Neural cell (in vitro differentiated cells): ENCODE data around the gene TMC3. TPM values are rescaled to one million over a fixed set of nuclear protein-coding genes. Genes with fewer than 3 reads are reported as not detected.

ENCODE experiments used
- H2AFZ ChIP-seq: fragments of 200-600, 300-800 bp; sonication (generic), shearing (Covaris generic); 2 replicates; pipeline ENCODE4 v1.6.0; 2014; ENCODE audit warnings: low read depth, mild to moderate bottlenecking, antibody characterized with exemption, low read length, moderate library complexity
- H3F3A ChIP-seq: fragments of 200-600 bp; shearing (Covaris generic); 2 replicates; pipeline ENCODE4 v1.6.1; 2016; ENCODE audit warnings: mild to moderate bottlenecking, moderate library complexity, mixed read lengths, antibody characterized with exemption, low read length; ENCODE audit not compliant: insufficient read depth, poor library complexity, severe bottlenecking
- H3K27ac ChIP-seq: fragments of 200-600, 300-800 bp; sonication (generic), shearing (Covaris generic); 2 replicates; pipeline ENCODE4 v1.5.1; 2014; ENCODE audit warnings: mild to moderate bottlenecking, low read length, moderate library complexity
- H3K27me3 ChIP-seq: fragments of 300-800, 200-600 bp; sonication (generic), shearing (Covaris generic); 2 replicates; pipeline ENCODE4 v1.6.0; 2014; ENCODE audit warnings: mild to moderate bottlenecking, low read depth, low read length, moderate library complexity; ENCODE audit not compliant: insufficient read depth
- H3K36me3 ChIP-seq: fragments of 300-800, 200-600 bp; sonication (generic), shearing (Covaris generic); 2 replicates; pipeline ENCODE4 v1.5.1; 2014; ENCODE audit warnings: mild to moderate bottlenecking, antibody characterized with exemption, low read length, moderate library complexity; ENCODE audit not compliant: insufficient read depth
- H3K4me2 ChIP-seq: fragments of 300-800, 200-600 bp; sonication (generic), shearing (Covaris generic); 2 replicates; pipeline ENCODE4 v1.6.0; 2014; ENCODE audit warnings: mild to moderate bottlenecking, low read length
- H3K4me3 ChIP-seq: fragments of 300-800, 200-600 bp; sonication (generic), shearing (Covaris generic); 2 replicates; pipeline ENCODE4 v1.5.1; 2014; ENCODE audit warnings: mild to moderate bottlenecking, low read length, moderate library complexity
- H3K79me2 ChIP-seq: fragments of 200-600 bp; shearing (Covaris generic); replicated peaks from 2 replicates; pipeline ENCODE4 v1.6.0; 2014; ENCODE audit warnings: mild to moderate bottlenecking, low read length, moderate library complexity; ENCODE audit not compliant: insufficient read depth
- H3K9ac ChIP-seq: fragments of 300-800, 200-600 bp; sonication (generic), shearing (Covaris generic); 2 replicates; pipeline ENCODE4 v1.6.1; 2016; ENCODE audit warnings: mild to moderate bottlenecking, low read length, mixed read lengths
- H3K9me2 ChIP-seq: fragments of 200-600 bp; shearing (Covaris generic); 2 replicates; pipeline ENCODE4 v1.6.1; 2016; ENCODE audit warnings: mild to moderate bottlenecking, low read length, mixed read lengths; ENCODE audit not compliant: insufficient read depth
- H3K9me3 ChIP-seq: fragments of 200-600, 300-800 bp; sonication (generic), shearing (Covaris generic); 2 replicates; pipeline ENCODE4 v1.6.1; 2016; ENCODE audit warnings: mild to moderate bottlenecking, mixed run types, low read length, moderate library complexity, mixed read lengths
- H4K20me1 ChIP-seq: fragments of 200-600 bp; shearing (Covaris generic); 2 replicates; pipeline ENCODE4 v1.6.1; 2016; ENCODE audit warnings: mild to moderate bottlenecking, mixed run types; ENCODE audit not compliant: insufficient read depth
- CTCF ChIP-seq: fragments of 450-650 bp; IDR thresholded peaks from 2 replicates; pipeline ENCODE4 v1.5.1; 2014; ENCODE audit warnings: antibody characterized with exemption, mild to moderate bottlenecking, moderate library complexity; ENCODE audit not compliant: poor library complexity, severe bottlenecking
- EP300 ChIP-seq: fragments of 450-650 bp; conservative IDR thresholded peaks from 2 replicates; pipeline ENCODE4 v1.6.1; 2014; ENCODE audit warnings: antibody characterized with exemption, mild to moderate bottlenecking, moderate library complexity; ENCODE audit not compliant: poor library complexity, severe bottlenecking
- EZH2 ChIP-seq: fragments of 200-600, 300-800 bp; shearing (Covaris generic), sonication (generic); IDR thresholded peaks from 2 replicates; pipeline ENCODE4 v1.6.1; 2014; ENCODE audit warnings: antibody characterized with exemption, low read length, borderline replicate concordance, mild to moderate bottlenecking; ENCODE audit not compliant: insufficient read depth, poor library complexity, severe bottlenecking
- MXI1 ChIP-seq: fragments of 450-650 bp; conservative IDR thresholded peaks from 2 replicates; pipeline ENCODE4 v1.6.1; 2014; ENCODE audit warnings: antibody characterized with exemption, mild to moderate bottlenecking; ENCODE audit not compliant: poor library complexity, severe bottlenecking
- POLR2AphosphoS5 ChIP-seq: IDR thresholded peaks from 2 replicates; pipeline ENCODE4 v1.6.1; 2012
- RAD21 ChIP-seq: fragments of 450-650 bp; conservative IDR thresholded peaks from 2 replicates; pipeline ENCODE4 v1.6.1; 2014; ENCODE audit warnings: antibody characterized with exemption, mild to moderate bottlenecking, moderate library complexity
- REST ChIP-seq: IDR thresholded peaks from 2 replicates; pipeline ENCODE4 v1.6.1; 2012; ENCODE audit warnings: borderline replicate concordance
- SMC3 ChIP-seq: fragments of 450-650 bp; conservative IDR thresholded peaks from 2 replicates; pipeline ENCODE4 v1.6.1; 2014; ENCODE audit warnings: antibody characterized with exemption, mild to moderate bottlenecking, moderate library complexity; ENCODE audit not compliant: poor library complexity
- TAF1 ChIP-seq: IDR thresholded peaks from 2 replicates; pipeline ENCODE4 v1.6.1; 2012; ENCODE audit warnings: low read depth
- polyA plus RNA-seq: library from polyadenylated mRNA; depleted of rRNA; stranded (reverse); fragments of >200 nt; gene quantifications from 2 replicates; pipeline ENCODE4 v1.2.3, GENCODE V29; 2014

TMC3 gene
- polyA plus RNA-seq, 1 donor from 2014 or later = not detected

- Histone ChIP-seq H3K9me3 (no peaks in the 10 kb centered on the region), H3K9ac (no peak overlapping the region), H3K27ac (no peak overlapping the region), H3K27me3 (no peaks in the 10 kb centered on the region), H2AFZ (no peak overlapping the region), H3K79me2 (no peaks in the 10 kb centered on the region), H3K9me2 (no peaks in the 10 kb centered on the region), H3K4me2 (no peak overlapping the region), H3K4me3 (no peak overlapping the region), H4K20me1 (no peaks in the 10 kb centered on the region), H3K36me3 (no peaks in the 10 kb centered on the region), H3F3A (no peaks in the 10 kb centered on the region)
- TF ChIP-seq EP300 (no peak), POLR2AphosphoS5 (no peak), RAD21 (no peak), MXI1 (no peak), CTCF (no peak), TAF1 (no peak), EZH2 (no peak), REST (no peak), SMC3 (no peak)
Measured at GRCh38 chr15:81329446-81329845, 44.6 kb downstream of the TMC3 start.

GRCh38 chr15:81327516-81327915 is 46.5 kb downstream of the TMC3 start:
- H3K36me3 ChIP-seq = no peaks in the 10 kb centered on the region
- no peak overlapping the region for H3K27ac ChIP-seq
- no peak overlapping the region for H3K4me2 ChIP-seq
- no peaks in the 10 kb centered on the region for H3F3A ChIP-seq
- H3K9me3 ChIP-seq = no peaks in the 10 kb centered on the region
- no peaks in the 10 kb centered on the region for H3K79me2 ChIP-seq
- H3K4me3 ChIP-seq = no peak overlapping the region
- H3K9me2 ChIP-seq = no peaks in the 10 kb centered on the region
- no peaks in the 10 kb centered on the region for H4K20me1 ChIP-seq
- TF ChIP-seq SMC3 = no peak
- TF ChIP-seq POLR2AphosphoS5 = no peak
- no peak for TF ChIP-seq REST
- TF ChIP-seq CTCF = no peak
- no peak for TF ChIP-seq EP300
- no peak for TF ChIP-seq RAD21
- no peak for TF ChIP-seq MXI1
- no peak for TF ChIP-seq EZH2
- no peak for TF ChIP-seq TAF1
- H2AFZ ChIP-seq = no peak overlapping the region
- H3K27me3 ChIP-seq = no peaks in the 10 kb centered on the region
- H3K9ac ChIP-seq = no peak overlapping the region
